D721Med (cell line): ENCODE data around the gene ATF7.
"Not testable (repeated sequence)": the region's sequence is repeated elsewhere in the genome, so short reads cannot be mapped to it uniquely, and the experiment has no call there.

Experiments
- DNase-seq: peaks from one replicate; pipeline ENCODE4 v3.0.0; 2011; ENCODE audit warnings: low spot score; ENCODE audit not compliant: insufficient read length
- FAIRE-seq: peaks from 2 replicates; lab custom pipeline; 2011; peaks lifted over from hg19 to GRCh38; lab: Jason Lieb, UNC
- TF ChIP-seq, protein P1 (sequence below): IDR thresholded peaks from 2 replicates; pipeline ENCODE4 v1.5.1; 2012; ENCODE audit warnings: mild to moderate bottlenecking, control low read depth; ENCODE audit not compliant: insufficient read depth; ENCODE audit errors: missing control alignments

The ATF7 gene

DNA sequence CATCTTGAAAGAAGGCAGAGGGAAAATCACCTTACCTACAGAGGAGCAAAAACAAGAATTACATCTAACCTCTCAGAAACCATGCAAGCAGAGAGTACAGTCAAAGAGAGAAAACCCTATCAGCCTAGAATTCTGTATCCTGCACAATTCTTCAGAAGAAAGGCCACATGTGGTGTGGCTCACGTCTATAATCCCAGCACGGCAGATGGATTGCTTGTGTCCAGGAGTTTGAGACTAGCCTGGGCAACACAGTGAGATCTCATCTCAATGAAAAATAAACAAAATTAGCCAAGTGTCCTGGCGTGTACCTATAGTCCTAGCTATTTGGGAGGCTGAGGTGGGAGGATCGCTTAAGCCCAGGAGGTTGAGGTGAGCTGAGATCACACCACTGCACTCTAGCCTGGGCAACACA, 48.2 kb downstream of the ATF7 start:
- FAIRE-seq: no peak
- TF ChIP-seq, protein P1, sequence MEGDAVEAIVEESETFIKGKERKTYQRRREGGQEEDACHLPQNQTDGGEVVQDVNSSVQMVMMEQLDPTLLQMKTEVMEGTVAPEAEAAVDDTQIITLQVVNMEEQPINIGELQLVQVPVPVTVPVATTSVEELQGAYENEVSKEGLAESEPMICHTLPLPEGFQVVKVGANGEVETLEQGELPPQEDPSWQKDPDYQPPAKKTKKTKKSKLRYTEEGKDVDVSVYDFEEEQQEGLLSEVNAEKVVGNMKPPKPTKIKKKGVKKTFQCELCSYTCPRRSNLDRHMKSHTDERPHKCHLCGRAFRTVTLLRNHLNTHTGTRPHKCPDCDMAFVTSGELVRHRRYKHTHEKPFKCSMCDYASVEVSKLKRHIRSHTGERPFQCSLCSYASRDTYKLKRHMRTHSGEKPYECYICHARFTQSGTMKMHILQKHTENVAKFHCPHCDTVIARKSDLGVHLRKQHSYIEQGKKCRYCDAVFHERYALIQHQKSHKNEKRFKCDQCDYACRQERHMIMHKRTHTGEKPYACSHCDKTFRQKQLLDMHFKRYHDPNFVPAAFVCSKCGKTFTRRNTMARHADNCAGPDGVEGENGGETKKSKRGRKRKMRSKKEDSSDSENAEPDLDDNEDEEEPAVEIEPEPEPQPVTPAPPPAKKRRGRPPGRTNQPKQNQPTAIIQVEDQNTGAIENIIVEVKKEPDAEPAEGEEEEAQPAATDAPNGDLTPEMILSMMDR: no peak
- no peak for DNase-seq

DNA sequence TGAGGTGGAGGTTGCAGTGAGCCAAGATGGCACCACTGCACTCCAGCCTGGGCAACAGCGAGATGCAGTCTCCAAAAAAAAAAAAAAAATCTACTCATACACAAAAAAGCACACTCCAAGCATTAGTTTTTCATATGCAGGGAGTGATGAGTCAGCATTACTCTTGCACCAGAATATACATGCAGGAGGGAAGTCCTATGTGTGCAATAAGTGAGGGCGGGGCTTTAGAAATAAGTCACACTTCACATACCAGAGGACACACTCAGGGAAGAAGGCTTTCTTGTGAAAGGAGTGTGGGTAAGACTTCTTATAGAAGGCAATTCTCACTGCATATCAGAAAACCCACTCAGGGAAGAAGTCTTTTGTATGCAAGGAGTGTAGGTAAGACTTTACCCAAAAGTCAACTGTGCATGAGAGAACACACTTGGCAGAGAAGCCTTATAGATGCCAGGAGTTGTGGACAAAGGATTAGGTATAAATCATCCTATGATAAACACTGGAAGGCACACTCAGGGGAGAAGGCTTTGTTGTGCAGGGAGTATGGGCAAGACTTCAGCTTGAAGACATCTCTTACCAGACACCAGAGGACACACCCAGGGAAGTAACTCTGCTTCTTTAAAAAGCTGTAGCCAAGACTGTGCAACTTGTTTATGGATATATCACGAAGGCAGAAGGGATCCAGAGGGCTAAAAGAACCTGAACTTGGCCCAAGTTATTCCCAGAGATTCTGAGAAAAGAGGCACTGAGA, 50.5 kb downstream of the ATF7 start:
- DNase-seq (no peak), FAIRE-seq (no peak)
- TF ChIP-seq, protein P1: no peak

DNA sequence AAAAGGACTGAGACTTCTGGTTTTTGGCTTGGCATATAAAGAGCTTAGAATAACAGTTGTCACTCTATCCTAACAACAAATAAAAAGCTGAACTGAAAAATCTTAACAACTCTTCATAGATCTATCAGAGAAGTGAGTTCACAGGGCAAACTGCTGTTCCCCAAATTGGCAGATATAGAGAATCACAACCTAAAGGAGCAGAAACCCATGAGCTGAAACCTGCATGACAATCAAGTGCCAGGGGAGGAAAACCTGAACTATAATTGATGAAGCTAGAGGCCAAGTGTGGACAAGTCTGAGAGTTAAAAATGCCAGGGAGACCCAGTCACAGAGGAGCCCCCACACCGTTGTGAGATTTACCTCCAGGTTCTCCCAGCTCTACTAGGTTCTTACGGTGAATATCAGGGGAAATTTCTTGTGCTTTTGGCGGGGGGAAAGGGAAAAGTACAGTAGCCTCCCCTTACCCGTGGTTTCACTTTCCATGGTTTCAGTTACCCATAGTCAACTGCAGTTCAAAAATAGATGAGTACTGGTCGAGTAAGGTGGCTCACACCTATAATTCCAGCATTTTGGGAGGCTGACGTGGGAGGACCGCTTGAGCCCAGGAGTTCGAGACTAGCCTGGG, 53.9 kb downstream of the ATF7 start:
- TF ChIP-seq, protein P1: no peak

DNA sequence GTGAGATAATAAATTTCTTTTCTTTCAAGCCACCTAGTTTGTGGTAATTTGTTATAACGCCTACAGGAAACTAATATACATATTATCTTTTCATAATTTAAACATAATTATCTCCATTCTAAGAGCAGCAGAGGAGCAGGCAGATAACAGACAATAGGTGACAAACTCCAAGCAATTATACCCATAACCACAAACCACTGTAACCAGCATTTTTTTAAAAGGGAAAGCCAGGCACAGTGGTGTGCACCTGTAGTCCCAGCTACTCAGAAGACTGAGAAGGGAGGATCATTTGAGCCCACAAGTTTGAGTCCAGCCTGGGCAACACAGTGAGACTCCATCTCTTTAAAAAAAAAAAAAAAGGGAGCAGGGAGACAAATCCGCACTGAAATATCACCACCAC, 54.9 kb downstream of the ATF7 start:
- DNase-seq (no peak), FAIRE-seq (no peak)
- TF ChIP-seq, protein P1: no peak

More for the DNA sequence above, 53.9 kb downstream of the ATF7 start:
- FAIRE-seq (no peak), DNase-seq (no peak)

DNA sequence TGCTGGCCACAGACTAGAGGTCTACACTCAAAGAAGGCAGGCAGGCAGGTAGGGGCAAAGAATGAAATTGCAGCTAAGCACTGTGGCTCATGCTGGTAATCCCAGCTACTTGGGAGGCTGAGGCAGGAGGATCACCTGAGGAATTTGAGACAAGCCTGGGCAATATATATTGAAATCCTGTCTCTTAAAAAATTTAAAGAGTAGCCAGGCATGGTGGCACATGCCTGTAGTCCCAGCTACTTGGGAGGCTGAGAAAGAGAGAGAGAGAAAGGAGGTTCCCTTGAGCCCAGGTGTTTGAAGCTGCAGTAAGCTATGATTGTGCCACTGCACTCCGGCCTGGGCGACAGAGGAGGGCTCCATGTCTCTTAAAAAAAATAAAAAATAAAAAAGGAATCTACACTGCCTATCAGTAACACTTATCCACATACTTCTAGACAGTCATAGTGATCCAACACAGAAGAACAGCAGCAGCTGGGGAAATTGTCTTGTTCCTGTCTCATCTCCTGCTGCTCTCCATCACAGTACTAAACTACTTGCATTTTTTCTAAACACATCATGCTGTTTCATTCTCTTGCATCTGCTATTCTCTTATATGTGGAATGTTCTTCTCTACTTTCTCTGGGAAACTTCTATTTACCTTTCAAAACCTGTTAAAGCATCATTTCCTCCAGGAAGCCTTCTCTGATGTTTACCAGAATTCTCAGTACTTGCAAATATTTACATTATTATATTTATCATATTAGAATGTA, 57.2 kb downstream of the ATF7 start:
- TF ChIP-seq, protein P1: no peak
- DNase-seq: no peak
- no peak for FAIRE-seq

DNA sequence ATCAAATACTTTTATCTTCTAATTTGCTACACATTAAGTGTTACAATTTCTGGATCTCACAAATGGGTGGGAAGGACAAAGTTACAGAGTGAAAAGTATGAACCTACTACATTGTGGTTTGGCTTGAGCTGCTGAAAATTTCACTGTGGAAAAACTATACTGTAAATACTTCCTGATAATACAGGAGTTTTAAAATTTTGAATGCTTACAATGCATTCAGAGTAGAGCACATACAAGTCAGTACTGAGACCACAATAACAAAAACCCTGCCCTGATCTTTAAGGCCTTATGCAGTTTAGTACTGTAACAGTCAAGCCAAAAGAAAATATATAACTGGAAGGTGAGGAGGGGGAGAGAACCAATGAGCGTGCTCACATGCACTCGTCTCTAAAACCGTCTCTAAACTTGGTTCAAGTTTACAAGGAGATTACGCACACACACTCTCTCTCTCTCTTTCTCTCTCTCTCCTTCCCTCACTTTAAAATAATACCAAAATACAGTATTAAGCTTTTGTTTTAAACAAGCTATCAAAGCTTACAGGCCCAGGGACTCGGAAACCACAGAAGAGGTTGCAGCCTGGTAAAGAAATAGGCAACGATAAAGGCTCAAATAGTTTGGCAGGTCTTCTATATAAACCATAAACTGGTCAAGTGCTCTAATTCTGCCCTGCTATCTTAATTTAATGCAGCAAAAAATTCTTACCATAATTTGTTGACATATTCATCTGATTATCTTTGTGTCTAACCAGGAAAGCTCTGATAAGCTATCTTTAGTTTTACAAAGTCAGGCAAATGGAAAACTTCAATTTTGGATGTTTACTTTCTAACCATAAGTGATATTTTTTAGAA, 58.0 kb downstream of the ATF7 start:
- TF ChIP-seq, protein P1: no peak
- FAIRE-seq (no peak), DNase-seq (no peak)

DNA sequence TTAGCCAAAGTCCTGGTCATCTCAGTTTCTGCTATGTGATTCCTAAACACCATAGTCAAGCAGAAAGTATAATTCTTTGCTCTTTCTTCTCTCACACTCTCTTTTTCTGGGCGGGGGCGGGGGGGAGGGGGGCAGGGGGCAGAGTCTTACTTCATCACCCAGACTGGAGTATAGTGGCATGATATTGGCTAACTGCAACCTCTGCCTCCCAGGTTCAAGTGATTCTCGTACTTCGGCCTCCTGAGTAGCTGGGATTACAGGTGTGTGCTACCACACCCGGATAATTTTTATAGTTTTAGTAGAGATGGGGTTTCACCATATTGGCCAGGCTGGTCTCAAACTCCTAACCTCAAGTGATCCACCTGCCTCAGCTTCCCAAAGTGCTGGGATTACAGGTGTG, 60.8 kb downstream of the ATF7 start:
- FAIRE-seq, DNase-seq: not testable (repeated sequence)
